SK-N-SH (cell line): Measurements from ENCODE around the gene ACTR8. TPM values are rescaled to one million over a fixed set of nuclear protein-coding genes. Genes with fewer than 3 reads are reported as not detected.

ENCODE experiments used
- CTCF ChIA-PET: fragments of 300-600, 350-600 bp; formaldehyde crosslinking; extraction: SDS; loops from one replicate; lab custom pipeline; 2021; lab: Yijun Ruan, JAX
- POLR2A ChIA-PET: fragments of 350-600 bp; sonication (Branson Sonifier 250); formaldehyde crosslinking; extraction: SDS; loops from one replicate; lab custom pipeline; 2020; ENCODE audit warnings: antibody characterized with exemption, inconsistent platforms; lab: Yijun Ruan, JAX
- DNase-seq: peaks from one replicate; pipeline ENCODE4 v3.0.0; 2012
- H2AFZ ChIP-seq: fragments of 200-600 bp; sonication (generic); 2 replicates; pipeline ENCODE4 v1.8.1; 2016; ENCODE audit warnings: antibody characterized with exemption, mild to moderate bottlenecking, low read depth
- H3F3A ChIP-seq: fragments of 200-600 bp; sonication (generic); replicated peaks from 2 replicates; pipeline ENCODE3; 2016; ENCODE audit warnings: antibody characterized with exemption, mild to moderate bottlenecking; ENCODE audit not compliant: insufficient read depth
- H3K27ac ChIP-seq, 2 experiments: fragments of 200-500 bp in 1 of 2; fragments of 200-600 bp in 1 of 2; sonication (Bioruptor generic) in 1 of 2; sonication (generic), shearing (Covaris generic) in 1 of 2; 2 replicates each; pipeline versions ENCODE4 v1.5.1 to v1.6.1; 2014 to 2016; ENCODE audit warnings: low read depth in 2 of 2, inconsistent platforms in 1 of 2, low read length in 1 of 2, mild to moderate bottlenecking in 1 of 2, mixed read lengths in 1 of 2
- H3K27me3 ChIP-seq: fragments of 200-600 bp; sonication (generic), shearing (Covaris generic); 2 replicates; pipeline ENCODE4 v1.6.1; 2016; ENCODE audit warnings: mixed run types; ENCODE audit not compliant: insufficient read depth
- H3K36me3 ChIP-seq, 2 experiments: fragments of 200-500 bp in 1 of 2; fragments of 200-600 bp in 1 of 2; sonication (Bioruptor generic) in 1 of 2; sonication (generic) in 1 of 2; replicated peaks in 1 of 2; 2 replicates each; pipeline versions ENCODE3 to v1.5.1; 2014 to 2016; ENCODE audit warnings: low read length in 1 of 2, mild to moderate bottlenecking in 1 of 2; ENCODE audit not compliant: insufficient read depth in 2 of 2, control insufficient read depth in 1 of 2
- H3K4me1 ChIP-seq, 2 experiments: fragments of 200-500 bp in 1 of 2; fragments of 200-600 bp in 1 of 2; sonication (Bioruptor generic) in 1 of 2; sonication (generic), shearing (Covaris generic) in 1 of 2; 2 replicates each; pipeline versions ENCODE4 v1.5.1 to v1.6.1; 2014 to 2016; ENCODE audit warnings: low read depth in 1 of 2, low read length in 1 of 2, mixed run types in 1 of 2; ENCODE audit not compliant: insufficient read depth in 2 of 2, control insufficient read depth in 1 of 2
- H3K4me2 ChIP-seq: fragments of 200-600 bp; sonication (generic), shearing (Covaris generic); 2 replicates; pipeline ENCODE4 v1.6.1; 2017; ENCODE audit warnings: mixed run types
- H3K4me3 ChIP-seq, 2 experiments: fragments of 200-500 bp in 1 of 2; fragments of 200-600 bp in 1 of 2; sonication (Bioruptor generic) in 1 of 2; sonication (generic), shearing (Covaris generic) in 1 of 2; 2 replicates each; pipeline versions ENCODE4 v1.5.1 to v1.8.1; 2014 to 2016; ENCODE audit warnings: low read depth in 2 of 2, inconsistent platforms in 1 of 2, low read length in 1 of 2, mild to moderate bottlenecking in 1 of 2, mixed read lengths in 1 of 2, moderate library complexity in 1 of 2
- H3K79me2 ChIP-seq: fragments of 200-600 bp; sonication (generic); 2 replicates; pipeline ENCODE4 v1.8.1; 2017; ENCODE audit warnings: mild to moderate bottlenecking; ENCODE audit not compliant: insufficient read depth
- H3K9ac ChIP-seq: fragments of 200-600 bp; sonication (generic); 2 replicates; pipeline ENCODE4 v1.6.1; 2017; ENCODE audit warnings: mixed run types
- H3K9me2 ChIP-seq: fragments of 200-600 bp; sonication (generic); 2 replicates; pipeline ENCODE4 v1.6.1; 2017; ENCODE audit warnings: mixed run types
- H3K9me3 ChIP-seq: fragments of 200-600 bp; sonication (generic); 2 replicates; pipeline ENCODE4 v1.6.1; 2017; ENCODE audit warnings: mixed run types, mild to moderate bottlenecking, moderate library complexity
- H4K20me1 ChIP-seq: fragments of 200-600 bp; sonication (generic); 2 replicates; pipeline ENCODE4 v1.6.1; 2017; ENCODE audit warnings: mild to moderate bottlenecking, mixed run types; ENCODE audit not compliant: insufficient read depth
- CHD2 ChIP-seq: fragments of 150-350 bp; IDR thresholded peaks from 2 replicates; pipeline ENCODE4 v1.6.1; 2018; ENCODE audit warnings: low read length; ENCODE audit not compliant: partially characterized antibody
- ELF1 ChIP-seq: IDR thresholded peaks from 2 replicates; pipeline ENCODE4 v1.4.0; 2012
- EZH2phosphoT487 ChIP-seq: fragments of 200-600 bp; sonication (generic); IDR thresholded peaks from 2 replicates; pipeline ENCODE4 v1.6.1; 2017; ENCODE audit warnings: low read depth, mixed run types, mild to moderate bottlenecking, antibody characterized with exemption, moderate library complexity, borderline replicate concordance
- FOSL2 ChIP-seq: IDR thresholded peaks from 2 replicates; pipeline ENCODE4 v1.4.0; 2012; ENCODE audit warnings: low read depth, mild to moderate bottlenecking, moderate library complexity, borderline replicate concordance
- FOXJ3 ChIP-seq: sonication (generic); formaldehyde crosslinking; IDR thresholded peaks from 2 replicates; pipeline ENCODE4 v1.5.1; 2020; ENCODE audit warnings: mild to moderate bottlenecking, missing genetic modification reagents
- FOXM1 ChIP-seq: IDR thresholded peaks from 2 replicates; pipeline ENCODE4 v1.4.0; 2012; ENCODE audit warnings: low read depth, mild to moderate bottlenecking
- IRF3 ChIP-seq: fragments of 150-350 bp; IDR thresholded peaks from 2 replicates; pipeline ENCODE4 v1.6.1; 2016; ENCODE audit warnings: mild to moderate bottlenecking, low read depth, low read length
- MAX ChIP-seq: IDR thresholded peaks from 2 replicates; pipeline ENCODE4 v1.4.0; 2012; ENCODE audit warnings: low read depth
- MEF2A ChIP-seq: IDR thresholded peaks from 2 replicates; pipeline ENCODE4 v1.4.0; 2012; ENCODE audit warnings: low read depth, borderline replicate concordance
- MXI1 ChIP-seq: IDR thresholded peaks from 2 replicates; pipeline ENCODE4 v1.6.1; 2012; ENCODE audit warnings: mild to moderate bottlenecking, low read depth, low read length, improper control_type of control experiment
- NRF1 ChIP-seq: IDR thresholded peaks from 2 replicates; pipeline ENCODE4 v1.6.1; 2012; ENCODE audit warnings: low read depth, mild to moderate bottlenecking, low read length
- POLR2AphosphoS5 ChIP-seq: IDR thresholded peaks from 2 replicates; pipeline ENCODE4 v1.6.1; 2012; ENCODE audit warnings: low read depth, low read length
- RCOR1 ChIP-seq: fragments of 150-350 bp; IDR thresholded peaks from 2 replicates; pipeline ENCODE4 v1.6.1; 2017; ENCODE audit warnings: antibody characterized with exemption, low read length
- SMC3 ChIP-seq: IDR thresholded peaks from 2 replicates; pipeline ENCODE4 v1.6.1; 2012; ENCODE audit warnings: low read depth, low read length, improper control_type of control experiment
- TAF1 ChIP-seq: IDR thresholded peaks from 2 replicates; pipeline ENCODE4 v1.6.1; 2012; ENCODE audit warnings: low read depth, mild to moderate bottlenecking, low read length, moderate library complexity, borderline replicate concordance
- TEAD4 ChIP-seq: IDR thresholded peaks from 2 replicates; pipeline ENCODE4 v1.4.0; 2012; ENCODE audit warnings: mild to moderate bottlenecking, borderline replicate concordance; ENCODE audit not compliant: insufficient read depth
- USF1 ChIP-seq: IDR thresholded peaks from 2 replicates; pipeline ENCODE4 v1.4.0; 2012; ENCODE audit warnings: low read depth, borderline replicate concordance
- ZBTB33 ChIP-seq: IDR thresholded peaks from 2 replicates; pipeline ENCODE4 v1.4.0; 2012; ENCODE audit warnings: low read depth, borderline replicate concordance
- WGBS: methylation state at CpG from one replicate; pipeline ENCODE4 v1.1.6; 2017; ENCODE audit warnings: low lambda C conversion rate; 5-methylcytosine and 5-hydroxymethylcytosine counted together
- polyA plus RNA-seq, 3 experiments: library from polyadenylated mRNA; depleted of rRNA; stranded (reverse); fragments of >200 nt; gene quantifications; 2 replicates each; pipeline ENCODE4 v1.2.3, GENCODE V29; 2012

The ACTR8 gene
- polyA plus RNA-seq, 1 of the 3 experiments (the other 2 are of a cell fraction): 17.7 TPM

GRCh38 chr3:53845103-53845880, 36.7 kb downstream of the ACTR8 start:
- no peak for DNase-seq
- Histone ChIP-seq H2AFZ (peak overlapping the region; percentile 16; the same call in 1 of the 2 replicates), H3K4me3 (peak overlapping the region; percentile 44 to 46; a peak in 3 of 4 replicates), H3K27ac (no peak overlapping the region), H3K4me1 (peaks cover 0 to 18% of the 10 kb centered on the region in 2 experiments; a peak in 1 of 4 replicates), H3K4me2 (peak overlapping the region; percentile 72), H3K9me2 (no peaks in the 10 kb centered on the region), H3K36me3 (no peaks in the 10 kb centered on the region), H3K79me2 (no peaks in the 10 kb centered on the region), H3F3A (no peaks in the 10 kb centered on the region), H3K9me3 (no peaks in the 10 kb centered on the region), H4K20me1 (no peaks in the 10 kb centered on the region), H3K27me3 (peaks cover 30% of the 10 kb centered on the region), H3K9ac (no peak overlapping the region)
- WGBS: 61% methylated on average over 15 of the region's 25 CpGs
- CTCF ChIA-PET: interaction anchor here (1.1 to 1.5 kb wide), 3 partner anchors 32 to 135 kb away, joined by 3 read pairs; no protein-coding TSS in a partner anchor
- no peak for TF ChIP-seq FOXM1
- TF ChIP-seq CHD2: no peak
- TF ChIP-seq FOSL2: no peak
- no peak for TF ChIP-seq ELF1
- TF ChIP-seq NRF1: no peak
- no peak for TF ChIP-seq FOXJ3 (CRISPR knock-in tag)
- no peak for TF ChIP-seq TAF1
- no peak for TF ChIP-seq ZBTB33
- no peak for TF ChIP-seq POLR2AphosphoS5
- no peak for TF ChIP-seq MAX
- TF ChIP-seq USF1: no peak
- no peak for TF ChIP-seq IRF3
- TF ChIP-seq EZH2phosphoT487: no peak
- no peak for TF ChIP-seq MXI1
- no peak for TF ChIP-seq MEF2A
- TF ChIP-seq TEAD4: no peak
- TF ChIP-seq SMC3: no peak
- TF ChIP-seq RCOR1: no peak
- POLR2A ChIA-PET: no interaction called here
